Measurements from ENCODE around the gene SCUBE1. TPM values are rescaled to one million over a fixed set of nuclear protein-coding genes. Genes with fewer than 3 reads are reported as not detected.

SCUBE1 gene
- total and polyA plus RNA-seq, 4 donors, result 1.6 to 7.9 (median 5.0) TPM

DNA sequence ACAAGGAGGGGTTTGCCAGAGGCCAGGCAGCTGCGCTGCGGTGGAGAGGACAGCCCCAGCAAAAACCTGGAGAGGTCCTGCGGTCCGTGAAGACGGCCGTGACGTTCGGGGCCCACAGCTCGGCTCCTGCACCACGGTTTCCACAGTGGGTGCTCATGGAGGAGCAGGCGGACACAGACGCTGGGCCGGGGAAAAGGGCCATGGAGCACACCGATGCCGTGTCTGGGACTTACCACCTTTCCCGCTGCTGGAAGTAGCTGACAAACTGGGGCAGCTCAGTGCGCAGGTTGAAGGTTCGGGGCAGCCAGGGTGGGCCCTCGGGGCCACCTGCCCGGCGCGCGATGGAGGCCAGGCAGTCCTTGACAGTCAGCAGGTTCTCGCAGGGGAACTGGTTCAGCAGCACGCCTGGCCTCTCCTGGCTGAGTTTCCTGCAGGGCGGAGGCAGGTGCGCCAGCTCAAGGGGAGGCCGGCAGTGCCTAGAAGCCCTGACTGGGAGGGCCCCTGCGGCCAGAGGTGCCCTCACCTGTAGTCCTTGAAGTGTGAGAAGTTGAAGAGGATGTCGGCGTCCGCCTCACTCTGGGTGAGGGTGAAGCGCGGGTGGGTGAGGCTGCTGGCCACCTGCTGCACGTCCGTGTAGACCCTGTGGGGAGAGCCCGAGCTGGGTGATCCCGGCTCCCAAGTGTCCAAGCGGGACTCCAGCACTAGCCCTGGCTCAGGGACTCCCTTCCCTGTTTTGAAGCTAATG is 169.0 kb downstream of the SCUBE1 start:
- no peak overlapping the region for H3K9ac ChIP-seq (ENCODE audit: insufficient read depth in 1 of 2, low read length in 2 of 2)
- peaks cover 0 to 2% (median 0%) of the 10 kb centered on the region in 5 donors for H3K4me1 ChIP-seq (ENCODE audit: control insufficient read depth in 5 of 5, insufficient read depth in 5 of 5, low read length in 5 of 5)
- peaks cover 0 to 4% (median 0%) of the 10 kb centered on the region in 4 donors for H3K9me3 ChIP-seq (ENCODE audit: control insufficient read depth in 4 of 4, insufficient read depth in 3 of 4, low read length in 3 of 4)
- no peaks in the 10 kb centered on the region for H3K27me3 ChIP-seq (ENCODE audit: control insufficient read depth in 3 of 3, insufficient read depth in 3 of 3, low read length in 2 of 3)
- TF ChIP-seq, protein P1, sequence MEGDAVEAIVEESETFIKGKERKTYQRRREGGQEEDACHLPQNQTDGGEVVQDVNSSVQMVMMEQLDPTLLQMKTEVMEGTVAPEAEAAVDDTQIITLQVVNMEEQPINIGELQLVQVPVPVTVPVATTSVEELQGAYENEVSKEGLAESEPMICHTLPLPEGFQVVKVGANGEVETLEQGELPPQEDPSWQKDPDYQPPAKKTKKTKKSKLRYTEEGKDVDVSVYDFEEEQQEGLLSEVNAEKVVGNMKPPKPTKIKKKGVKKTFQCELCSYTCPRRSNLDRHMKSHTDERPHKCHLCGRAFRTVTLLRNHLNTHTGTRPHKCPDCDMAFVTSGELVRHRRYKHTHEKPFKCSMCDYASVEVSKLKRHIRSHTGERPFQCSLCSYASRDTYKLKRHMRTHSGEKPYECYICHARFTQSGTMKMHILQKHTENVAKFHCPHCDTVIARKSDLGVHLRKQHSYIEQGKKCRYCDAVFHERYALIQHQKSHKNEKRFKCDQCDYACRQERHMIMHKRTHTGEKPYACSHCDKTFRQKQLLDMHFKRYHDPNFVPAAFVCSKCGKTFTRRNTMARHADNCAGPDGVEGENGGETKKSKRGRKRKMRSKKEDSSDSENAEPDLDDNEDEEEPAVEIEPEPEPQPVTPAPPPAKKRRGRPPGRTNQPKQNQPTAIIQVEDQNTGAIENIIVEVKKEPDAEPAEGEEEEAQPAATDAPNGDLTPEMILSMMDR (IDR thresholded peaks at IDR 0.05; ENCODE audit: control extremely low read depth, extremely low read depth), result no peak
- DNase-seq, result no peak
- no peak for ATAC-seq (ENCODE audit: insufficient read depth, low FRiP score)
- H3K36me3 ChIP-seq (ENCODE audit: control insufficient read depth in 4 of 4, insufficient read depth in 4 of 4, low read length in 4 of 4), result peaks cover 0 to 58% (median 23%) of the 10 kb centered on the region in 4 donors
- WGBS, 2 donors, result 94 to 96% methylated on average over 39 of the region's 39 CpGs
- H3K27ac ChIP-seq (ENCODE audit: low read depth in 1 of 2, low read length in 1 of 2), result no peak overlapping the region
- H3K4me3 ChIP-seq, result no peak overlapping the region

DNA sequence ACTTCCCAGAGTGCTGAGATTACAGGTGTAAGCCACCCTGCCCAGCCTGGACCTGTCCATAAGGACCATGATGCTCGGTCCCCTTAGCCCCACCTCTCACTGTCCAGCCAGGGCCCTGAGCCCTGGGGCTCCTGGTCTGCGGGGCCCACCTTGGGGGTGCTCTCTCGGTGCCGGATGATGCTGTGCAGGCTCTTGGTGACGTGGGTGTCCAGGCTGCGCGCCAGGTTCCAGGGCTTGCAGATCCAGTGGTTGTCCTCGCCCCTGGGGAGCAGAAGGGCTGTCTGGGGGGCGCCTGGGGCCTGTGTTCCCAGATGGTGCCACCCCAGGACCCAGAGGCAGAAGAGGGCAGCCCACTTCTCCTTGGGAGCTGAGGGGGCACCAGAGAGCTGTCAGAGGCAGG is 169.6 kb downstream of the SCUBE1 start:
- H3K9me3 ChIP-seq (ENCODE audit: control insufficient read depth in 4 of 4, insufficient read depth in 3 of 4, low read length in 3 of 4), result peaks cover 0 to 4% (median 0%) of the 10 kb centered on the region in 4 donors
- peaks cover 0 to 59% (median 20%) of the 10 kb centered on the region in 4 donors for H3K36me3 ChIP-seq (ENCODE audit: control insufficient read depth in 4 of 4, insufficient read depth in 4 of 4, low read length in 4 of 4)
- no peak for DNase-seq

DNA sequence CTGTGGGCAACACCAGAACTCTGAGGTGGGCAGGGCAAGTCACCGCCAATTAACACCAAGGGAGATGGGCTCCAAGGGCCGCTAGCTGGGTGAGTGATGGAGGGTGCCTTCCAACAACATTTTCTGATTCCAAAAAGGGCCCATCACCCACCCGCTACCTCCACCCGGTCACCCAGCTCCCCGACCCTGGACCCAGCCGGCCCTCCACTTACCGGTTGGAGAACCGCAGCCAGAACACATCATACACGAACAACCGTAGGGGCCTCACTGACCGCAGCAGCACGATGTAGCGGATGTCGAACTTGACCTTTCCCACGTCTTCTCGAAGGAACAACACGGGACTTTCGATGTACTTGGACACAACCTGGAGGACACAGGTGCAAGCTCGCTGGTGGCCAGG is 171.0 kb downstream of the SCUBE1 start:
- Histone ChIP-seq H3K36me3 (ENCODE audit: control insufficient read depth in 4 of 4, insufficient read depth in 4 of 4, low read length in 4 of 4) (peaks cover 0 to 68% (median 20%) of the 10 kb centered on the region in 4 donors), H3K9ac (ENCODE audit: insufficient read depth in 1 of 2, low read length in 2 of 2) (no peak overlapping the region), H3K27ac (ENCODE audit: low read depth in 1 of 2, low read length in 1 of 2) (no peak overlapping the region), H3K27me3 (ENCODE audit: control insufficient read depth in 3 of 3, insufficient read depth in 3 of 3, low read length in 2 of 3) (no peaks in the 10 kb centered on the region), H3K4me3 (no peak overlapping the region), H3K9me3 (ENCODE audit: control insufficient read depth in 4 of 4, insufficient read depth in 3 of 4, low read length in 3 of 4) (peaks cover 0 to 4% (median 0%) of the 10 kb centered on the region in 4 donors), H3K4me1 (ENCODE audit: control insufficient read depth in 5 of 5, insufficient read depth in 5 of 5, low read length in 5 of 5) (peaks cover 0 to 2% (median 0%) of the 10 kb centered on the region in 5 donors)
- WGBS, 2 donors, result 97% methylated on average over 19 of the region's 19 CpGs
- TF ChIP-seq, protein P1 (IDR thresholded peaks at IDR 0.05; ENCODE audit: control extremely low read depth, extremely low read depth), result no peak
- ATAC-seq (ENCODE audit: insufficient read depth, low FRiP score), result no peak
- no peak for DNase-seq

More for the DNA sequence above, 169.6 kb downstream of the SCUBE1 start:
- H3K27ac ChIP-seq (ENCODE audit: low read depth in 1 of 2, low read length in 1 of 2), result no peak overlapping the region
- WGBS, 2 donors, result 95 to 97% methylated on average over 9 of the region's 9 CpGs
- H3K4me3 ChIP-seq, result no peak overlapping the region
- TF ChIP-seq, protein P1 (IDR thresholded peaks at IDR 0.05; ENCODE audit: control extremely low read depth, extremely low read depth), result no peak
- H3K4me1 ChIP-seq (ENCODE audit: control insufficient read depth in 5 of 5, insufficient read depth in 5 of 5, low read length in 5 of 5), result peaks cover 0 to 2% (median 0%) of the 10 kb centered on the region in 5 donors
- no peaks in the 10 kb centered on the region for H3K27me3 ChIP-seq (ENCODE audit: control insufficient read depth in 3 of 3, insufficient read depth in 3 of 3, low read length in 2 of 3)
- H3K9ac ChIP-seq (ENCODE audit: insufficient read depth in 1 of 2, low read length in 2 of 2), result no peak overlapping the region
- no peak for ATAC-seq (ENCODE audit: insufficient read depth, low FRiP score)
